ENCODE data around the gene EDA. TPM values are rescaled to one million over a fixed set of nuclear protein-coding genes. Genes with fewer than 3 reads are reported as not detected.

EDA gene
- total and polyA plus RNA-seq, 10 of the 15 experiments (the other 5 are each of a cell fraction or from before 2014, with no cell fraction given), result 0.06 TPM; not detected in 9

- Histone ChIP-seq H3K9me3 (replicated peaks; ENCODE audit: control insufficient read depth, insufficient read depth, low read length) (no peaks in the 10 kb centered on the region), H3K36me3 (ENCODE audit: control insufficient read depth in 2 of 2, insufficient read depth in 2 of 2, low read length in 1 of 2) (no peaks in the 10 kb centered on the region), H3K4me2 (ENCODE audit: control insufficient read depth, insufficient read depth) (no peak overlapping the region), H3K79me2 (ENCODE audit: control insufficient read depth, insufficient read depth, low read length) (no peaks in the 10 kb centered on the region), H4K20me1 (ENCODE audit: control insufficient read depth, insufficient read depth) (no peaks in the 10 kb centered on the region), H3K4me3 (no peak overlapping the region), H3K4me1 (ENCODE audit: control insufficient read depth, insufficient read depth, low read length) (no peaks in the 10 kb centered on the region), H3K27me3 (replicated peaks in 1 of 2; ENCODE audit: control insufficient read depth in 2 of 2, insufficient read depth in 2 of 2, low read length in 1 of 2) (no peaks in the 10 kb centered on the region; a peak in 2 of 4 replicates), H2AFZ (ENCODE audit: control insufficient read depth, low read depth, low read length) (no peak overlapping the region), H3K27ac (ENCODE audit: control insufficient read depth, insufficient read depth) (no peak overlapping the region), H3K9ac (ENCODE audit: control insufficient read depth, insufficient read depth, low read length) (no peak overlapping the region)
- CTCF ChIA-PET, result no interaction called here
- intact Hi-C loops (cut with micrococcal nuclease; ENCODE audit: unreplicated experiment), result no loop called here
- POLR2A ChIA-PET, result no interaction called here
- in situ Hi-C loops (cut with MboI), result loop anchor here (25.0 kb wide), 2 partner anchors 90 to 390 kb away; partner anchors contain the start of genes DLG3 and IGBP1
- SMC1A ChIA-PET (ENCODE audit: uncharacterized antibody, unreplicated experiment), result no interaction called here
- DNase-seq (ENCODE audit: low read depth, low spot score), result no peak
- RAD21 ChIA-PET (ENCODE audit: unreplicated experiment), result no interaction called here
- no TSS peak for BruUV-seq (replicated peaks)
- FAIRE-seq, result no peak
- no peak for ATAC-seq
- TF ChIP-seq POLR2AphosphoS2 (IDR thresholded peaks at IDR 0.05; ENCODE audit: low read depth, low read length) (no peak), BCLAF1 (IDR thresholded peaks at IDR 0.05) (no peak), MXI1 (IDR thresholded peaks at IDR 0.05; ENCODE audit: low read depth, low read length) (no peak), ZBTB33 (IDR thresholded peaks at IDR 0.05) (no peak), ZBED1 (IDR thresholded peaks at IDR 0.05; ENCODE audit: borderline replicate concordance) (no peak), NR2F1 (conservative IDR thresholded peaks at IDR 0.05) (no peak), SREBF2 (IDR thresholded peaks at IDR 0.05; ENCODE audit: low read length) (no peak), ZNF592 (IDR thresholded peaks at IDR 0.05) (no peak), JUND (IDR thresholded peaks at IDR 0.05; ENCODE audit: low read depth, low read length) (no peak), EZH2 (IDR thresholded peaks at IDR 0.05; ENCODE audit: borderline replicate concordance, control insufficient read depth, low read depth, low read length) (no peak), PBX3 (IDR thresholded peaks at IDR 0.05; ENCODE audit: insufficient replicate concordance, low read depth, low read length) (no peak), CREM (IDR thresholded peaks at IDR 0.05; ENCODE audit: low read depth) (no peak), ASH2L (IDR thresholded peaks at IDR 0.05; ENCODE audit: borderline replicate concordance, low read depth) (no peak), EGR1 (IDR thresholded peaks at IDR 0.05; ENCODE audit: borderline replicate concordance in 1 of 2, low read depth in 2 of 2, low read length in 2 of 2) (no peak), NRF1 (conservative IDR thresholded peaks at IDR 0.05; ENCODE audit: low read depth, low read length) (no peak), RB1 (IDR thresholded peaks at IDR 0.05; ENCODE audit: borderline replicate concordance) (no peak)
These were observed 431.1 kb downstream of the EDA start for GRCh38 chrX:70046978-70047377.
